SK-N-SH (cell line): ENCODE data around the gene CACNA2D1. TPM values are rescaled to one million over a fixed set of nuclear protein-coding genes. Genes with fewer than 3 reads are reported as not detected.
"Not testable (repeated sequence)": the region's sequence is repeated elsewhere in the genome, so short reads cannot be mapped to it uniquely, and the experiment has no call there.

Experiments used
- CTCF ChIA-PET: fragments of 300-600, 350-600 bp; formaldehyde crosslinking; extraction: SDS; loops from one replicate; lab custom pipeline; 2021; lab: Yijun Ruan, JAX
- POLR2A ChIA-PET: fragments of 350-600 bp; sonication (Branson Sonifier 250); formaldehyde crosslinking; extraction: SDS; loops from one replicate; lab custom pipeline; 2020; ENCODE audit warnings: antibody characterized with exemption, inconsistent platforms; lab: Yijun Ruan, JAX
- DNase-seq: peaks from one replicate; pipeline ENCODE4 v3.0.0; 2012
- H2AFZ ChIP-seq: fragments of 200-600 bp; sonication (generic); 2 replicates; pipeline ENCODE4 v1.8.1; 2016; ENCODE audit warnings: antibody characterized with exemption, mild to moderate bottlenecking, low read depth
- H3F3A ChIP-seq: fragments of 200-600 bp; sonication (generic); replicated peaks from 2 replicates; pipeline ENCODE3; 2016; ENCODE audit warnings: antibody characterized with exemption, mild to moderate bottlenecking; ENCODE audit not compliant: insufficient read depth
- H3K27ac ChIP-seq, 2 experiments: fragments of 200-500 bp in 1 of 2; fragments of 200-600 bp in 1 of 2; sonication (Bioruptor generic) in 1 of 2; sonication (generic), shearing (Covaris generic) in 1 of 2; 2 replicates each; pipeline versions ENCODE4 v1.5.1 to v1.6.1; 2014 to 2016; ENCODE audit warnings: low read depth in 2 of 2, inconsistent platforms in 1 of 2, low read length in 1 of 2, mild to moderate bottlenecking in 1 of 2, mixed read lengths in 1 of 2
- H3K27me3 ChIP-seq: fragments of 200-600 bp; sonication (generic), shearing (Covaris generic); 2 replicates; pipeline ENCODE4 v1.6.1; 2016; ENCODE audit warnings: mixed run types; ENCODE audit not compliant: insufficient read depth
- H3K36me3 ChIP-seq, 2 experiments: fragments of 200-500 bp in 1 of 2; fragments of 200-600 bp in 1 of 2; sonication (Bioruptor generic) in 1 of 2; sonication (generic) in 1 of 2; replicated peaks in 1 of 2; 2 replicates each; pipeline versions ENCODE3 to v1.5.1; 2014 to 2016; ENCODE audit warnings: low read length in 1 of 2, mild to moderate bottlenecking in 1 of 2; ENCODE audit not compliant: insufficient read depth in 2 of 2, control insufficient read depth in 1 of 2
- H3K4me1 ChIP-seq, 2 experiments: fragments of 200-500 bp in 1 of 2; fragments of 200-600 bp in 1 of 2; sonication (Bioruptor generic) in 1 of 2; sonication (generic), shearing (Covaris generic) in 1 of 2; 2 replicates each; pipeline versions ENCODE4 v1.5.1 to v1.6.1; 2014 to 2016; ENCODE audit warnings: low read depth in 1 of 2, low read length in 1 of 2, mixed run types in 1 of 2; ENCODE audit not compliant: insufficient read depth in 2 of 2, control insufficient read depth in 1 of 2
- H3K4me2 ChIP-seq: fragments of 200-600 bp; sonication (generic), shearing (Covaris generic); 2 replicates; pipeline ENCODE4 v1.6.1; 2017; ENCODE audit warnings: mixed run types
- H3K4me3 ChIP-seq, 2 experiments: fragments of 200-500 bp in 1 of 2; fragments of 200-600 bp in 1 of 2; sonication (Bioruptor generic) in 1 of 2; sonication (generic), shearing (Covaris generic) in 1 of 2; 2 replicates each; pipeline versions ENCODE4 v1.5.1 to v1.8.1; 2014 to 2016; ENCODE audit warnings: low read depth in 2 of 2, inconsistent platforms in 1 of 2, low read length in 1 of 2, mild to moderate bottlenecking in 1 of 2, mixed read lengths in 1 of 2, moderate library complexity in 1 of 2
- H3K79me2 ChIP-seq: fragments of 200-600 bp; sonication (generic); 2 replicates; pipeline ENCODE4 v1.8.1; 2017; ENCODE audit warnings: mild to moderate bottlenecking; ENCODE audit not compliant: insufficient read depth
- H3K9ac ChIP-seq: fragments of 200-600 bp; sonication (generic); 2 replicates; pipeline ENCODE4 v1.6.1; 2017; ENCODE audit warnings: mixed run types
- H3K9me2 ChIP-seq: fragments of 200-600 bp; sonication (generic); 2 replicates; pipeline ENCODE4 v1.6.1; 2017; ENCODE audit warnings: mixed run types
- H3K9me3 ChIP-seq: fragments of 200-600 bp; sonication (generic); 2 replicates; pipeline ENCODE4 v1.6.1; 2017; ENCODE audit warnings: mixed run types, mild to moderate bottlenecking, moderate library complexity
- H4K20me1 ChIP-seq: fragments of 200-600 bp; sonication (generic); 2 replicates; pipeline ENCODE4 v1.6.1; 2017; ENCODE audit warnings: mild to moderate bottlenecking, mixed run types; ENCODE audit not compliant: insufficient read depth
- CHD2 ChIP-seq: fragments of 150-350 bp; IDR thresholded peaks from 2 replicates; pipeline ENCODE4 v1.6.1; 2018; ENCODE audit warnings: low read length; ENCODE audit not compliant: partially characterized antibody
- JUND ChIP-seq: IDR thresholded peaks from 2 replicates; pipeline ENCODE4 v1.4.0; 2012
- WGBS: methylation state at CpG from one replicate; pipeline ENCODE4 v1.1.6; 2017; ENCODE audit warnings: low lambda C conversion rate; 5-methylcytosine and 5-hydroxymethylcytosine counted together
- polyA plus RNA-seq, 3 experiments: library from polyadenylated mRNA; depleted of rRNA; stranded (reverse); fragments of >200 nt; gene quantifications; 2 replicates each; pipeline ENCODE4 v1.2.3, GENCODE V29; 2012
- TF ChIP-seq, protein P1 (sequence below): IDR thresholded peaks from 2 replicates; pipeline ENCODE4 v1.6.1; 2012; ENCODE audit warnings: mild to moderate bottlenecking, low read depth, low read length, moderate library complexity
- TF ChIP-seq, protein P2 (sequence below): IDR thresholded peaks from 2 replicates; pipeline ENCODE4 v1.4.0; 2012; ENCODE audit warnings: low read depth

Gene CACNA2D1
- polyA plus RNA-seq, 1 of the 3 experiments (the other 2 are of a cell fraction), result 3.4 TPM

DNA sequence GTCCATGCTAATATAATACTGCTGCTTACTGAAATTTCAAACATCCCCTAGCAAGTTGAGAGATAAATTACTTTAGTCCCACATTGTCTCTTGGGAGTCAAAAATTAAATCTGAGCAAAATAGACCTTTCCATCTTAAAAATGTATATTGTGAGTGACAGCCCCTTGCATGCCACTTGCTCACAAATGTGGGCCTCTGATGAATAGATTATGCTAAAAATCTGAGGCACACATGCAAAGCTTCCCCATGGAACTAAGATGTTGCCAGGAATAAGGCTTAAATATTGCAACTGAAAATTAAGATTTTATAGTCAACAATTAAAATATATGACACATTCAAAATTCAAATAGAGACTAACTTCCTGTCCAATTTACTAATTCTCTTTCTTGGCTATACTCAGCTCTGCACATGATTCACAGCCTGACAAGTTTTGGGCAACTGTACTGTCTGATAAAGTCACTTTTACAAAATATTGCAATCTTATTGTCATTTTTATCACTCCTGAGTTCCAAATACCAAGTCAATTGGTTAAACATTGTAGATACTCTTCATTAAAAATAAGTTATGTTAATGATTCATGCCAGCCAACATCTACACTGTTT is 301.2 kb downstream of the CACNA2D1 start (continued):
- TF ChIP-seq, protein P1, sequence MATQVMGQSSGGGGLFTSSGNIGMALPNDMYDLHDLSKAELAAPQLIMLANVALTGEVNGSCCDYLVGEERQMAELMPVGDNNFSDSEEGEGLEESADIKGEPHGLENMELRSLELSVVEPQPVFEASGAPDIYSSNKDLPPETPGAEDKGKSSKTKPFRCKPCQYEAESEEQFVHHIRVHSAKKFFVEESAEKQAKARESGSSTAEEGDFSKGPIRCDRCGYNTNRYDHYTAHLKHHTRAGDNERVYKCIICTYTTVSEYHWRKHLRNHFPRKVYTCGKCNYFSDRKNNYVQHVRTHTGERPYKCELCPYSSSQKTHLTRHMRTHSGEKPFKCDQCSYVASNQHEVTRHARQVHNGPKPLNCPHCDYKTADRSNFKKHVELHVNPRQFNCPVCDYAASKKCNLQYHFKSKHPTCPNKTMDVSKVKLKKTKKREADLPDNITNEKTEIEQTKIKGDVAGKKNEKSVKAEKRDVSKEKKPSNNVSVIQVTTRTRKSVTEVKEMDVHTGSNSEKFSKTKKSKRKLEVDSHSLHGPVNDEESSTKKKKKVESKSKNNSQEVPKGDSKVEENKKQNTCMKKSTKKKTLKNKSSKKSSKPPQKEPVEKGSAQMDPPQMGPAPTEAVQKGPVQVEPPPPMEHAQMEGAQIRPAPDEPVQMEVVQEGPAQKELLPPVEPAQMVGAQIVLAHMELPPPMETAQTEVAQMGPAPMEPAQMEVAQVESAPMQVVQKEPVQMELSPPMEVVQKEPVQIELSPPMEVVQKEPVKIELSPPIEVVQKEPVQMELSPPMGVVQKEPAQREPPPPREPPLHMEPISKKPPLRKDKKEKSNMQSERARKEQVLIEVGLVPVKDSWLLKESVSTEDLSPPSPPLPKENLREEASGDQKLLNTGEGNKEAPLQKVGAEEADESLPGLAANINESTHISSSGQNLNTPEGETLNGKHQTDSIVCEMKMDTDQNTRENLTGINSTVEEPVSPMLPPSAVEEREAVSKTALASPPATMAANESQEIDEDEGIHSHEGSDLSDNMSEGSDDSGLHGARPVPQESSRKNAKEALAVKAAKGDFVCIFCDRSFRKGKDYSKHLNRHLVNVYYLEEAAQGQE, result no peak
- no peak for TF ChIP-seq JUND
- TF ChIP-seq, all 33 proteins: peak for 0

DNA sequence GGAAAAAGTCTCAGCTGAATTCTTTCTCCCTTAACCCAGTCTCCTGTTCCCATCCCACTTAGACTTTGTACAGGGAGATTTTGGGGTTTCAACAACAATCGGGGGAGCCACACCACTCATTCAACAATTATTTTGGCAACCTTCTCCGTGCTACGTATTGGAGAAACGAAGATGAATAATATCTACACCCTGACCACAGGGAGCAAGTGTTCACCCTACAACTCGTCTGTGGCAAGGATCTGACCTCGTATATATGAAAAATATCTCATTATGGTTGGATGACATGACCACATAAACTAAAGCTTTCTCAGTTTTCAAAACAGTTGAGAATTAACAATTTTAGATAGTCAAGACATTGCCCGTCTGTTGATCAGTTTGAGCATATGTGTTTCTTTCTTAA is 302.1 kb downstream of the CACNA2D1 start:
- Histone ChIP-seq H3K4me2 (no peak overlapping the region), H3K4me3 (no peak overlapping the region), H3F3A (peaks cover 4% of the 10 kb centered on the region), H3K27me3 (no peaks in the 10 kb centered on the region), H3K36me3 (peaks cover 0 to 3% of the 10 kb centered on the region in 2 experiments), H3K9ac (no peak overlapping the region), H3K79me2 (no peaks in the 10 kb centered on the region), H3K9me2 (no peaks in the 10 kb centered on the region), H2AFZ (no peak overlapping the region), H4K20me1 (no peaks in the 10 kb centered on the region), H3K27ac (no peak overlapping the region), H3K9me3 (no peaks in the 10 kb centered on the region), H3K4me1 (peaks cover 0 to 4% of the 10 kb centered on the region in 2 experiments; a peak in 3 of 4 replicates)
- WGBS, result 92% methylated on average over 7 of the region's 7 CpGs
- TF ChIP-seq, protein P2, sequence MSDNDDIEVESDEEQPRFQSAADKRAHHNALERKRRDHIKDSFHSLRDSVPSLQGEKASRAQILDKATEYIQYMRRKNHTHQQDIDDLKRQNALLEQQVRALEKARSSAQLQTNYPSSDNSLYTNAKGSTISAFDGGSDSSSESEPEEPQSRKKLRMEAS, result no peak
- TF ChIP-seq CHD2, result no peak
- DNase-seq, result no peak
- ChIA-PET POLR2A (interaction anchor here (0.7 kb wide), 1 partner anchor 8 kb away, joined by 4 read pairs; no protein-coding TSS in a partner anchor), CTCF (interaction anchor here (0.5 to 1.3 kb wide), 5 partner anchors 9 to 341 kb away, joined by 3 read pairs; no protein-coding TSS in a partner anchor)

DNA sequence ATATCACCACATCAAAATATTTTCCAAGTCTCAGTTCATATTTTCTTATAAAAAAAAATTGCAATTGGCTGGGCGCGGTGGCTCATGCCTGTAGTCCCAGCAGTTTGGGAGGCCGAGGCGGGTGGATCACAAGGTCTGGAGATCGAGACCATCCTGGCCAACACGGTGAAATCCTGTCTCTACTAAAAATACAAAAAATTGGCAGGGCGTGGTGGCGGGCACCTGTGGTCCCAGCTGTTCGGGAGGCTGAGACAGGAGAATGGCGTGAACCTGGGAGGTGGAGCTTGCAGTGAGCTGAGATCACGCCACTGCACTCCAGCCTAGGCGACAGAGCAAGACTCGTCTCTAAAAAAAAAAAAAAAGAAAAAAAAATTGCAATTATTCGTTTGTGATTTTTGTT is 303.0 kb downstream of the CACNA2D1 start:
- H3K36me3 ChIP-seq, result peaks cover 6 to 11% of the 10 kb centered on the region in 2 experiments
- H3K4me1 ChIP-seq, H3K9me2 ChIP-seq, H4K20me1 ChIP-seq, H3K27me3 ChIP-seq, H3K4me3 ChIP-seq, H3K9ac ChIP-seq, H3K4me2 ChIP-seq, H2AFZ ChIP-seq, DNase-seq, H3K79me2 ChIP-seq, H3K27ac ChIP-seq, H3F3A ChIP-seq, H3K9me3 ChIP-seq: not testable (repeated sequence)
- 95% methylated on average over 14 of the region's 14 CpGs for WGBS
- ChIA-PET CTCF (interaction anchor here (0.9 to 1.3 kb wide), 2 partner anchors 8 to 11 kb away, joined by 3 read pairs; no protein-coding TSS in a partner anchor), POLR2A (interaction anchor here (0.7 kb wide), 1 partner anchor 9 kb away, joined by 4 read pairs; no protein-coding TSS in a partner anchor)
